GM23248 (cell line): Measurements from ENCODE around the gene POLD1. TPM values are rescaled to one million over a fixed set of nuclear protein-coding genes. Genes with fewer than 3 reads are reported as not detected.
"Not testable (repeated sequence)": the region's sequence is repeated elsewhere in the genome, so short reads cannot be mapped to it uniquely, and the experiment has no call there.

Source experiments
- DNase-seq: peaks from one replicate; pipeline ENCODE4 v3.0.0-alpha.2; 2015
- H2AFZ ChIP-seq: fragments of 200-600 bp; sonication (generic); 2 replicates; pipeline ENCODE4 v1.6.1; 2016; ENCODE audit warnings: antibody characterized with exemption
- H3F3A ChIP-seq: fragments of 200-600 bp; sonication (generic); 2 replicates; pipeline ENCODE4 v1.6.1; 2016; ENCODE audit warnings: mild to moderate bottlenecking, antibody characterized with exemption, mixed run types; ENCODE audit not compliant: insufficient read depth
- H3K27ac ChIP-seq: fragments of 200-600 bp; sonication (generic); 2 replicates; pipeline ENCODE4 v1.5.1; 2016; ENCODE audit warnings: mild to moderate bottlenecking
- H3K27me3 ChIP-seq: fragments of 200-600 bp; sonication (generic); replicated peaks from 2 replicates; pipeline ENCODE4 v1.6.1; 2016; ENCODE audit warnings: mild to moderate bottlenecking; ENCODE audit not compliant: insufficient read depth
- H3K36me3 ChIP-seq: fragments of 200-600 bp; sonication (generic); 2 replicates; pipeline ENCODE4 v1.6.1; 2016; ENCODE audit warnings: low read depth, mild to moderate bottlenecking
- H3K4me1 ChIP-seq: fragments of 200-600 bp; sonication (generic); 2 replicates; pipeline ENCODE4 v1.6.1; 2016; ENCODE audit warnings: mild to moderate bottlenecking; ENCODE audit not compliant: insufficient read depth
- H3K4me2 ChIP-seq: fragments of 200-600 bp; sonication (generic); one replicate; pipeline ENCODE4 v1.6.1; 2016; ENCODE audit warnings: mild to moderate bottlenecking; ENCODE audit not compliant: unreplicated experiment
- H3K4me3 ChIP-seq: fragments of 200-600 bp; sonication (generic); 2 replicates; pipeline ENCODE4 v1.5.1; 2016; ENCODE audit warnings: mild to moderate bottlenecking
- H3K79me2 ChIP-seq: fragments of 200-600 bp; sonication (generic); 2 replicates; pipeline ENCODE4 v1.6.1; 2016; ENCODE audit warnings: mild to moderate bottlenecking; ENCODE audit not compliant: insufficient read depth
- H3K9ac ChIP-seq: fragments of 200-600 bp; sonication (generic); 2 replicates; pipeline ENCODE4 v1.6.1; 2016; ENCODE audit warnings: mild to moderate bottlenecking
- H3K9me2 ChIP-seq: fragments of 200-600 bp; sonication (generic); 2 replicates; pipeline ENCODE4 v1.6.1; 2016; ENCODE audit warnings: mixed run types, mild to moderate bottlenecking, moderate library complexity; ENCODE audit not compliant: insufficient read depth
- H3K9me3 ChIP-seq: fragments of 200-600 bp; sonication (generic); one replicate; pipeline ENCODE4 v1.6.1; 2017; ENCODE audit warnings: low read depth
- H4K20me1 ChIP-seq: fragments of 200-600 bp; sonication (generic); 2 replicates; pipeline ENCODE4 v1.6.0; 2016; ENCODE audit not compliant: insufficient read depth
- EZH2 ChIP-seq: fragments of 200-600 bp; sonication (generic); IDR thresholded peaks from 2 replicates; pipeline ENCODE4 v1.6.1; 2018; ENCODE audit warnings: antibody characterized with exemption, mild to moderate bottlenecking; ENCODE audit not compliant: insufficient read depth, poor library complexity, severe bottlenecking
- EZH2phosphoT487 ChIP-seq: fragments of 200-600 bp; sonication (generic); IDR thresholded peaks from 2 replicates; pipeline ENCODE4 v1.6.1; 2018; ENCODE audit warnings: antibody characterized with exemption, moderate library complexity, mild to moderate bottlenecking, low read depth; ENCODE audit not compliant: insufficient read depth
- WGBS, 2 experiments: methylation state at CpG; one replicate each; pipeline ENCODE4 v1.1.6; 2015 to 2017; ENCODE audit warnings: low lambda C conversion rate in 2 of 2, low coverage in 1 of 2; ENCODE audit errors: missing lambda C conversion rate in 2 of 2; 5-methylcytosine and 5-hydroxymethylcytosine counted together
- in situ Hi-C: fragments of 300-500 bp; cut with MboI; formaldehyde crosslinking; loops from 2 replicates; pipeline ENCODE4 v1.15.0; 2020
- polyA plus RNA-seq: library from polyadenylated mRNA; unstranded; fragments of >200 nt; fragmentation: Nextera tagmentation; extraction: Ambion mirVana; gene quantifications from 2 replicates; pipeline ENCODE4 v1.2.1, GENCODE V29; 2016
- total RNA-seq: library from RNA; depleted of rRNA; stranded (reverse); fragments of >200 nt; shearing (Covaris generic); gene quantifications from 2 replicates; pipeline ENCODE4 v1.2.3, GENCODE V29; 2014

POLD1 gene
- total and polyA plus RNA-seq, 2 experiments from 2014 or later = 12.6 to 18.3 TPM

DNA sequence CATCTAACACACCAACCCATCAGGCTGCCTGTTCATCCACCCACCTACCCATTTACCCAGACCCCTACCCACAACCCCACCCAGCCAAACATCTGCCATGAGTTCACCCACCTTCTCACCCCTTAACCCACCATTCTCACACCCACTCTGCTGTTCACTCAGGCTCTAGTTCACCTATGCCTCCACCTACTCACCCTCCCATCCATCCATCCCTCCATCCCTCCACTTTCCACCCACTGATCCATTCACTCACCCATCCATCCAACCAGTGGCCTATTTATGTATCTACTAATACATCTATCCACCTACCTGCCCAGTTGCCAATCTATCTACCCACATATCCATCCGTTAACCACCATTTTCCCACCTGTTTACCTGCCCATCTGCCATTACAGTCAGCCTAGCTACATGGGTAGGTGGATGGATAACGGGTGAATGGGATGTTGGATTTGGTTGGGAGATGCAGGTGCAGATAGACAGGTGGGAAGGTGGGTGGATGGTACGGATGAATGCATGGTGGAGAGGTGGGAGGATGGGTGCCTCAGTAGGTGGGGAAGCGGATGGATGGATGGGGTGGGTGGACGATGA lies 53.8 kb downstream of the POLD1 start:
- Histone ChIP-seq H3K27me3 (peaks cover 14% of the 10 kb centered on the region), H3K9me3 (no peaks in the 10 kb centered on the region), H3K4me2 (no peak overlapping the region), H3K36me3 (no peaks in the 10 kb centered on the region), H4K20me1 (no peaks in the 10 kb centered on the region), H3K4me3 (no peak overlapping the region), H3K9me2 (no peaks in the 10 kb centered on the region), H2AFZ (no peak overlapping the region), H3K27ac (no peak overlapping the region), H3F3A (no peaks in the 10 kb centered on the region), H3K9ac (no peak overlapping the region), H3K79me2 (no peaks in the 10 kb centered on the region), H3K4me1 (no peaks in the 10 kb centered on the region)
- DNase-seq = no peak
- WGBS, 2 experiments = 42 to 48% methylated on average over 5 of the region's 5 CpGs
- in situ Hi-C loops = no loop called here
- TF ChIP-seq EZH2phosphoT487 (no peak), EZH2 (no peak)

DNA sequence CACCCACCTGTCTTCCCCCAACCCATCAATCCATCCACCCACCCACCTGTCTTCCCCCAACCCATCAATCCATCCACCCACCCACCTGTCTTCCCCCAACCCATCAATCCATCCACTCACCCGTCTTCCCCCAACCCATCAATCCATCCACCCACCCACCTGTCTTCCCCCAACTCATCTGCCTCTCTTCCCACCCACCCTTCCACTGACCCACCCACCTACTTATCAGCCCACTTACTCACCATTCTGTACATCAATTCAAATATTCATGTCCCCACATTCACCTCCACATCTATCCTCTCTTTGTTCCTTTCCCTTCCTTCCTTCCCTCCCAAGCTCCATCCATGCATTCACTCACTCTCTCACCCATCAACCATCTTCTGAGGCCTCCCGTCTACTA lies 55.0 kb downstream of the POLD1 start:
- H4K20me1 ChIP-seq, H3K79me2 ChIP-seq, H3K4me2 ChIP-seq, DNase-seq, H3K9ac ChIP-seq, H2AFZ ChIP-seq, H3K9me2 ChIP-seq, H3K27ac ChIP-seq, H3K4me1 ChIP-seq, H3K27me3 ChIP-seq, H3F3A ChIP-seq, H3K4me3 ChIP-seq, H3K9me3 ChIP-seq, in situ Hi-C loops, H3K36me3 ChIP-seq: not testable (repeated sequence)
- WGBS, 2 experiments = 9 to 47% methylated on average over 1 to 2 of the region's 2 CpGs

DNA sequence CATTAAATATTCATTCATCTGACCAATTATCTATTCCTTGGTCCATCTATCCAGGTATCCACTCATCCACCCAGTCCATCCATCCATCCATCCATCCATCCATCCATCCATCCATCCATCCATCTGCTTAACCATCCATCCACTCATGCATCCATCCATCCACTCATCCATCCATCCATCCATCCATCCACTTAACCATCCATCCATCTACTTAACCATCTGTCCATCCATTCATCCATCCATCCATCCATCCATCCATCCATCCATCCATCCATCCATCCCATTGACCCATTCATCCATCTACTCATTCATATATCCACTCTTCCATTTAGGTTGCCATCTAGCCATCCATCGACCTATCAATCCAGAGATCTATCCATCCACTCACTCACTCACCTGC lies 59.9 kb downstream of the POLD1 start:
- 2 to 7% methylated on average over 1 of the region's 1 CpG for WGBS, 2 experiments

DNA sequence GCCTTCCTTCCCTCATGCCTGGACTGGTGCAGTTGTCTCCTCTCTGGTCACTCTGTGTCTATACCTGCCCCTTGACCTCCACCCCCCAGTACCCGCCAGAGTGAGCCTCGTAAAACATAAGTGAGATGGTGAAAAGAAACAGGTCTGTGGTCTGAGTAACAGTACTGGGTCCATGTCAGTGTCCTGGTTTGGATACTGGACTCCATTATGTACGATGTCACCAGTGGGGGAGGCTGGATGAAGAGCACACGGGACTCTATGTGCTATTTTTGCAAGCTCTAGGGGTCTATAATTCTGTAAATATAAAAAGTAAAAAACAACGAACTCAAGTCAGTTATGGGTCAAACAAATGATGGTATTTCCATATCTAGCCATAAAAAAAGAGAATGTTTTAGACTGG lies 62.9 kb downstream of the POLD1 start:
- H3K36me3 ChIP-seq = no peaks in the 10 kb centered on the region
- no peaks in the 10 kb centered on the region for H3K27me3 ChIP-seq
- no peaks in the 10 kb centered on the region for H4K20me1 ChIP-seq
- DNase-seq = no peak
- H3K4me2 ChIP-seq = no peak overlapping the region
- H3K9ac ChIP-seq = no peak overlapping the region
- no peaks in the 10 kb centered on the region for H3K4me1 ChIP-seq
- no peak for TF ChIP-seq EZH2phosphoT487
- TF ChIP-seq EZH2 = no peak
- H3K4me3 ChIP-seq = no peak overlapping the region
- H3K79me2 ChIP-seq = no peaks in the 10 kb centered on the region
- in situ Hi-C loops = no loop called here
- H3K9me2 ChIP-seq = no peaks in the 10 kb centered on the region
- 48 to 50% methylated on average over 5 of the region's 5 CpGs for WGBS, 2 experiments
- no peaks in the 10 kb centered on the region for H3F3A ChIP-seq
- H2AFZ ChIP-seq = no peak overlapping the region
- no peak overlapping the region for H3K27ac ChIP-seq
- no peaks in the 10 kb centered on the region for H3K9me3 ChIP-seq

More for the DNA sequence above, 59.9 kb downstream of the POLD1 start:
- Histone ChIP-seq H3K79me2 (no peaks in the 10 kb centered on the region), H3K4me2 (no peak overlapping the region), H3K27me3 (no peaks in the 10 kb centered on the region), H3K27ac (no peak overlapping the region), H3K36me3 (no peaks in the 10 kb centered on the region), H3K9me3 (no peaks in the 10 kb centered on the region), H2AFZ (no peak overlapping the region), H3K4me3 (no peak overlapping the region), H3K9me2 (no peaks in the 10 kb centered on the region), H3K9ac (no peak overlapping the region), H4K20me1 (no peaks in the 10 kb centered on the region), H3F3A (no peaks in the 10 kb centered on the region), H3K4me1 (no peaks in the 10 kb centered on the region)
- no peak for TF ChIP-seq EZH2
- TF ChIP-seq EZH2phosphoT487 = no peak
- in situ Hi-C loops = no loop called here
- DNase-seq = no peak

DNA sequence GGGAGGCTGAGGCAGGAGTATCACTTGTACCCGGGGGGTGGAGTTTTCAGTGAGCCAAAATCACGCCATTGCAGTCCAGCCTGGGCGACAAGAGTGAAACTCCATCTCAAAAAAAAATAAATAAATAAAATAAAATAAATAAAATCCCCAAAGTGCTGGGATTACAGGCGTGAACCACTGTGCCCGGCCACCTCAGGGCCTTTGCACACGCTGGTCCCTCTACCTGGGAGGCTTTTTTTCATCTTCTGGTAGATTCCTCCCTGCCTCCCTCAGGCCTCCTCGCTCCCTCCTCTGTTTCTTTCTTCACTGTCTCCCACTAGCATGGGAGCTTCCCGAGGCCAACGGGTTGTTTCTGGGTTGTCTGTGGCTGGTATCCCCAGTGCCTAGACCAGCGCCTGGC lies 63.6 kb downstream of the POLD1 start:
- no peak overlapping the region for H2AFZ ChIP-seq
- in situ Hi-C loops = no loop called here
- no peaks in the 10 kb centered on the region for H3F3A ChIP-seq
- no peaks in the 10 kb centered on the region for H3K4me1 ChIP-seq
- 70 to 76% methylated on average over 10 of the region's 10 CpGs for WGBS, 2 experiments
- no peaks in the 10 kb centered on the region for H3K27me3 ChIP-seq
- no peaks in the 10 kb centered on the region for H4K20me1 ChIP-seq
- no peak for TF ChIP-seq EZH2phosphoT487
- no peak for TF ChIP-seq EZH2
- no peaks in the 10 kb centered on the region for H3K36me3 ChIP-seq
- H3K9me3 ChIP-seq = no peaks in the 10 kb centered on the region
- H3K4me3 ChIP-seq = no peak overlapping the region
- no peaks in the 10 kb centered on the region for H3K9me2 ChIP-seq
- H3K79me2 ChIP-seq = no peaks in the 10 kb centered on the region
- no peak overlapping the region for H3K4me2 ChIP-seq
- no peak overlapping the region for H3K27ac ChIP-seq
- no peak overlapping the region for H3K9ac ChIP-seq
- DNase-seq = no peak
